PC-3 (cell line): ENCODE measurements around the gene USF2.

Source experiments
- EZH2 ChIP-seq: fragments of 300-600 bp; sonication (generic); IDR thresholded peaks from one replicate; pipeline ENCODE4 v1.6.1; 2017; ENCODE audit warnings: antibody characterized with exemption, mild to moderate bottlenecking, low read length; ENCODE audit not compliant: unreplicated experiment
- EZH2phosphoT487 ChIP-seq: fragments of 300-600 bp; sonication (generic); IDR thresholded peaks from 2 replicates; pipeline ENCODE4 v1.6.1; 2018; ENCODE audit warnings: mild to moderate bottlenecking, antibody characterized with exemption, low read length, borderline replicate concordance
- TF ChIP-seq, protein P1 (sequence below): fragments of 300-600 bp; sonication (generic); conservative IDR thresholded peaks from 2 replicates; pipeline ENCODE4 v1.5.1; 2017; ENCODE audit warnings: antibody characterized with exemption, low read depth, mild to moderate bottlenecking, low read length

DNA sequence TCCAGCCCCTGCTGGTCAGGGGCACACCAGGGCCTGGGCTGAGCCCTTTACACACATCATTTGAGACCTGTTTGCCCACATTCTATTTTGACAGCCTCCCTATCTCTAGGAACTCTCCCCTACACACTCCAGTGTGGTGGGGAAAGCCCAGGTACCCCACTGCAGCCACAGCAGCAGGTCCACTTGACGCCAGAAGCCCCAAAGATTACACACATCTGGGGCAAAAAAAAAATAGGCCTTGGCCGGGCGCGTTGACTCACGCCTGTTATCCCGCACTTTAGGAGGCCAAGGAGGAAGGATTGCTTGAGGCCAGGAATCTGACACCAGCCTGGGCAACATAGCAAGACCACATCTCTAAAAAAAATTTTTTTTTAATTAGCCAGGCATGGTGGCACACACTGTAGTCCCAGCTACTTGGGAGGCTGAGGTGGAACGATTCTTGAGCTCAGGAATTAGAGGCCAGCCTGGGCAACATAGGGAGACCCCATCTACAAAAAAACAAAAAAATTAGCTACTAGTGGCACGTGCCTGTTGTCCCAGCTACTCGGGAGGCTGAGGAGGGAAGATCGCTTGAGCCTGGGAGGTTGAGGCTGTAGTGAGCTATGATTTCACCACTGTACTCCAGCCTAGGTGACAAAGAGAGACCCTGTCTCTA lies 42.2 kb downstream of the USF2 start:
- TF ChIP-seq, protein P1, sequence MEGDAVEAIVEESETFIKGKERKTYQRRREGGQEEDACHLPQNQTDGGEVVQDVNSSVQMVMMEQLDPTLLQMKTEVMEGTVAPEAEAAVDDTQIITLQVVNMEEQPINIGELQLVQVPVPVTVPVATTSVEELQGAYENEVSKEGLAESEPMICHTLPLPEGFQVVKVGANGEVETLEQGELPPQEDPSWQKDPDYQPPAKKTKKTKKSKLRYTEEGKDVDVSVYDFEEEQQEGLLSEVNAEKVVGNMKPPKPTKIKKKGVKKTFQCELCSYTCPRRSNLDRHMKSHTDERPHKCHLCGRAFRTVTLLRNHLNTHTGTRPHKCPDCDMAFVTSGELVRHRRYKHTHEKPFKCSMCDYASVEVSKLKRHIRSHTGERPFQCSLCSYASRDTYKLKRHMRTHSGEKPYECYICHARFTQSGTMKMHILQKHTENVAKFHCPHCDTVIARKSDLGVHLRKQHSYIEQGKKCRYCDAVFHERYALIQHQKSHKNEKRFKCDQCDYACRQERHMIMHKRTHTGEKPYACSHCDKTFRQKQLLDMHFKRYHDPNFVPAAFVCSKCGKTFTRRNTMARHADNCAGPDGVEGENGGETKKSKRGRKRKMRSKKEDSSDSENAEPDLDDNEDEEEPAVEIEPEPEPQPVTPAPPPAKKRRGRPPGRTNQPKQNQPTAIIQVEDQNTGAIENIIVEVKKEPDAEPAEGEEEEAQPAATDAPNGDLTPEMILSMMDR = no peak
- TF ChIP-seq EZH2 (no peak), EZH2phosphoT487 (no peak)
